Activated gamma-delta T cell treated with Interleukin-2 at 50 U/mL for 16 hours (primary cell): ENCODE results near the gene CBS.
"Not testable (repeated sequence)": the region's sequence is repeated elsewhere in the genome, so short reads cannot be mapped to it uniquely, and the experiment has no call there.

Experiments
- DNase-seq: peaks from one replicate; pipeline ENCODE4 v3.0.0-alpha.2; 2020

CBS gene

DNA sequence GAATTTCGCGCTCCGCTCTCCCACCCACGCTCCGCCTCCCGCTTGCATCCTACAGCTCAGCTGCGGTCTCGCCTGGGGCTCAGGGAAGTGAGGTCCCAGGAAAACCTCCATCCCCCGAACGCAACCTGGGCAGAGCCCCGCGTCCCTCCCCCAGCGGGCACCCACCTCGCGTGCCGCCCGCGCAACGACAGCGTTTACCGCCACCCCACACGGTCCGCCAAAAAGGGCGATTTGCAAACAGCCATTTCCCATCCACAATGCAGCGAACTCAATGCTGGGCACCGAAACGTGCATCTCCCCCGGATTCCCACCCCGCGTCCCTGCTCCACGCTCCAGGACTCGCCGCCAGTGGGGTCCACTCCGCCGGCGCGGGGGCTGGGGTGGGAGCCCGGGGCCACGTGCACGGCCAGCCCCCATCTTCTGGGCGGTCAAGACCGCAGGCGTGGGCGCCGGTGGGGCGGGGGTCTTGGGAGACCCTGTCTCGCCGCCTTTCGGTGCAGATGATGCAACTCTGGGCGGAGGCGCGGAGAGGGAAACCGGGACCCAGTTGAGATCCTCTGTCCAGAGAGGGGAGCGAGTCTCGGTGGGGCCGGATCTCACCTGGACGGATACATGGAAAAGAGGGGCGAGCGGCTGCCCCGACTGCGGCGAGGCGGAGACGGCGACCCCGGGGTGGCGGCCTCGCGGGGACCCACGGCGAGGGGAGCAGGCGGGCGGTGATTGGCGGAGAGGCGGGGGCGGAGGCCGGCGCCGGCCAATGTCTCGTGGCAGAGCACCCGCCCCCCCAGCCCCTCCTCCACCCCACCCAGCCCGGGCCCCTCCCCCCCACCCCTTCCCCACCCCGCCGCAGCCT is at the start of gene CBS:
CBS (minus strand) TSS at position 666 of the 853 bp plus-strand sequence. CDS start 3,642 bp downstream, outside the sequence.
- DNase-seq: not testable (repeated sequence)

DNA sequence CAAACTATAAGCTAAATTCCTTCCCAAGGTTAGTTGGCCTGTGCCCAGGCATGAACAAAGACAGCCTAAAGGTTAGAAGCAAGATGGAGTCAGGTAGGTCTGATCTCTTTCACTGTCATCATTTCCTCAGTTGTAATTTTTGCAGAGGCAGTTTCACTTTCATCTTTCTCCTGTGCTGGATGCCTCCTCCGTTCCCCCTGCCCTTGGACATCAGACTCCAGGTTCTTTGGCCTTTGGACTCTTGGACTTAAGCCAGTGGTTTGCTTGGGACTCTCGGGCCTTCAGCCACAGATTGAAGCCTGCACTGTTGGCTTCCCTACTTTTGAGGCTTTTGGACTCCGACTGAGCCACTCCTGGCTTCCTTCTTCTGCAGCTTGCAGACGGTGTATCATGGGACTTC is 40.3 kb upstream of the CBS start:
- not testable (repeated sequence) for DNase-seq

DNA sequence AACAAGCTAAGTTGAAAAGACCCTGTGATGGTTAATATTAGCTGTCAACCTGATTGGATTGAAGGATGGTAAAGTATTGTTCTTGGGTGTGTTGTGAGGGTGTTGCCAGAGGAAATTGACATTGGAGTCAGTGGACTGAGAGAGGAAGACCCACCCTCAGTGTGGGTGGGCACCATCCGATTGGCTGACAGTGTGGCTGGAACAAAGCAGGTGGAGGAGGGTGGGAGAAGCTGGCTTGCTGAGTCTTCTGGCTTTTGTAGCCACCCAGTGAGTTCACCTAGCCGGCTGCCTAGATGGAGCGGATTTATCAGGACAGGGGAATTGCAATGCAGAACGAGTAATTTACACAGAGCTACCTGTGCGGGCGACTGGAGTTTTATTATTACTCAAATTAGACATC is 38.8 kb upstream of the CBS start:
- not testable (repeated sequence) for DNase-seq

DNA sequence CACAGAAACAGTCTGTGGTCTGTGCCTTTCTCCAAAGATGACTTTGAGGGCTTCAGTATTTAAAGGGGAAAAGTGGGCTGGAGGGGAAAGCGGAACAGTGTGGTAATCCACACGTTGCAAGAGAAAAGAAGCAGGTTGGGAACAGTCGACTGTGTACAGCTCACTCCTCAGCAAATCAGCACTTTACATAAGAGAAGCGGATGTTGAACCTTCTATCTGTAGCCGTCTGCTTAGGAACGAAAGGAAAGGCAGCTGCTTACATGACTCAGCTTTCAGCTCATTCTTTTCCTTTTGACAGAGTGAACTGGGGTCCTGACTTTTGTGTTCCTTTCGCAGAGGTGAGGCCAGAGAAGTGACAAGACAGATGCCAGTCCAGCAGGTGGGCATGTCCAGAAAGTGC is 33.4 kb upstream of the CBS start:
- DNase-seq: not testable (repeated sequence)

DNA sequence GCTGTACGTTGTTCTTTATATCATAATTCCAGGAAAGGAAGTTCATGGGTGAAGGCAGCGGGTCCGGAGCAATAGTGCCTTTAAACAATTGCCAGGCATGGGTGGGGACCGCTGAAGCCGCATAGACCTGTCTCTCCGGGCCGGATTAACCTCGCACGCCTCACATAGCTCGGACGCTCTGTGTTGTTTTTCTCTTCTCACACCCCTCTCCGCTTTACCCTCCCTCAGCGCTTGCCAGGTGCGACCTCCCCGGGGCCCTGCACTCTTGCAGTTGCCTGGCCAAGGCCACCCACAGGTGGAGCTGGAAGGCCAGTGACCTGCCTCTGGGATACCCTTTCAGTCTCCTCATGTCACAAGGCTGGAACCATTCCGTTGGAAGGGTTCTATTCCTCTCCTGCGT is 32.5 kb upstream of the CBS start:
- not testable (repeated sequence) for DNase-seq

DNA sequence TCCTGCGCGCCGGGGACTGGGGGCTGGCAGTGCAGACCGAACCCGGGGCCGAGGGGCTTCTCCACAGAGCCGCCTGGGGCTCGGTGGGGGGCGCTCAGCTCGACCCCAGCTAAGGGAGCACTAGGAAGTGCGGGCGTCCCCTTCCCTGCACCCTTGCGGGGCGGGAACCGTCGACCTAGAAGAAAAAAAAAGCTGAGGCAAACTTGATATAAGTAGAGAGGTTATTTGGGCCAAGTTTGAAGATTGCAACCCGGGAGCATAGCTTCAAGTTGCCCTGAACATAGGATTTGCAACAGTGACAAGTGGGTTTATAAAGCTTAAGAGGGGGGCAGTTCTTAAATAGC is 32.1 kb upstream of the CBS start:
- not testable (repeated sequence) for DNase-seq

DNA sequence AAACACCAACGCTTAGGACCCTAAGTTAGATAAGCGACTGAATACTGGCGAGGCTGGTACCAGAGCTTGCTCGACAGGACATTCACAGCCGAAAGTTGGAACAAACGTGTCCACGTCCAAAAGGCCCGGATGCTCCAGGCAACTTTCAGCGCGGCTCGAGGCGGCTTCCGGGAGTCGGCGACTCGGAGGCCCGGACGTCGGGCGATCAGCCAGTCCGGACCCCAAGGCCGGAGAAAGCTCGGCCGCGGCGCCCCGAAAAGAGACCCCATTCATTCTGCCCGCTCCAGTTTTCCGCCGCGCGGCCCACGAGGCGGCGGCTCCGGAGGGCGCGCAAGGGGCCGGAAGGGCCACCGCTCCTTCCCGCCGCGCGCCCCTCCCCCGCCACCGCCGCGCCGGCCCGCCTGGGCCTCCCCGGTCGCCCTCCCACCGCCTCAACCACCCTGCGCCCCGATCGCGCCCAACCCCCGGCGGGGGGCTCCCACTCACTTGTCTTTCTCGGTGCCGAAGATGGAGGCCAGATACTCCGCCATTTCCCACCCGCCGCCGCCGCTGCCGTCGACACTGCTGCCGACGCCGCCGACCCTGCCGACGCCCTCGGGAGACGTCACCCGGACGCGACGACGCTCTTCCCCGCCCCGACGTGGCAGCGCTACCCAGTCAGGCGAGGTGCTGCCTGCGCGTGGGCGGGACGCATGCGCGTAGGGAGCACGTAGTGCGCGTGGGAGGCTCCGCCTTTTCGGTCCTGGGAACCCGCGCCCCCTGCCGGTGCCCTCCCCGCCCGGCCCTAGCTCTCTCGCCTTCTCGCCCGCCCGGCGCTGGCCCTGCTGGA is 31.5 kb upstream of the CBS start, which contains the start of gene U2AF1:
U2AF1 (minus strand) TSS at position 606 of the 829 bp plus-strand sequence; CDS start at position 530, 76 bp downstream.
- not testable (repeated sequence) for DNase-seq

DNA sequence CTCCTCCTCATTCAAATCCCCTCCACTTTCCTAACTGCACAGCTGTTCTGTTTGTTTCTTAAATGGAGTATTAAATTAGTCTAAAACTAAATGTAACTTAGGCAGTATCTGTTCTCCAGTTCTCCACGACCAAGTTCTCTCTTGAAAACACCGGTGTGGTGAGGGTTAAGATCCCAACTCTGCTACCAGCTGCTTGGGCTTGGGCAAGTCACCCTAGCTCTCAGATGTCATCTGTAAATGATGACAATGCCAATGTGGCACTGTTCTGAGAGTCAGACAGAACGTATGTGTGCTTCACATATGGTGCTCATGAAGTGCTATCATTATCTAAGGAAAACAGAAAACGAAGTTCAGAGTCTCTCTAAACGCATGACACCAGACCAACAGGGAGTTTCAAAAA is 29.0 kb upstream of the CBS start:
- not testable (repeated sequence) for DNase-seq

DNA sequence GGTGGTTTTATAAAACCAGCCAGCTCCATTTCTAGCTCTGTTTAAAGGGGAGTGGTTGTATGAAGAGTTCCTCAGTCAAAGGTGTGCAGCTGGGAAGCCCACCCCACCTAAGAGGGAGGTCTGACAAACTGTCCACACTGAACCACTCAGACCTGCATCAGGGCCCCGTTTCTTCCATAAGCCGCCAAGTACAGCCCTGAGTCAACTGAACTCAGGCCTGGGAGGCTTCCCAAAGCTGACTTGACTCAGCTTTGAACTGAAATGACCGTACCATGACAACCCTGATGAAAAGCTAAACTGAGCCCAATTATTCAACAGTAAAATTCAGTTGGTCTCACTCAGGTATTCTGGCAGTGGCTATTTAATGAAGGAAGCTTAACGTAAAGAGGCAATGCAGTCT is 26.6 kb upstream of the CBS start:
- DNase-seq: not testable (repeated sequence)

DNA sequence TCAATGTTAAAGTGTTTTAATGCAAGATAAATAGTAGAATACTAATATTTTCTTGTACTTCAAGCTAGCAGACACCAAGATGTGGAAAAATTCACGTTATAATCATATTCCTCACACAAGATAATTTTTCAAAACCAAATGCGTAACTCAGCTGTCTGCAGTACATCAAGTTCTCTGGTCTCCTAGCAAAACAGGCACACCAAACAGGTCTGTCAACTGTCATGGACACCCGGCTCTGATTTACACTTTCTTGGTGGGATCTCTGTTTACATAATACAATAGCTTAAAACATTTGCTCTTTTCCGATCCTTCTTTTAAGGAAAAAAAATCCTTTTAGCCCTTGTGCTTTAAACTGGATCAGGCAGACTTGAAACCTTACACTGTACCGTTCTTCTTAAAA is 26.0 kb upstream of the CBS start:
- DNase-seq: not testable (repeated sequence)

DNA sequence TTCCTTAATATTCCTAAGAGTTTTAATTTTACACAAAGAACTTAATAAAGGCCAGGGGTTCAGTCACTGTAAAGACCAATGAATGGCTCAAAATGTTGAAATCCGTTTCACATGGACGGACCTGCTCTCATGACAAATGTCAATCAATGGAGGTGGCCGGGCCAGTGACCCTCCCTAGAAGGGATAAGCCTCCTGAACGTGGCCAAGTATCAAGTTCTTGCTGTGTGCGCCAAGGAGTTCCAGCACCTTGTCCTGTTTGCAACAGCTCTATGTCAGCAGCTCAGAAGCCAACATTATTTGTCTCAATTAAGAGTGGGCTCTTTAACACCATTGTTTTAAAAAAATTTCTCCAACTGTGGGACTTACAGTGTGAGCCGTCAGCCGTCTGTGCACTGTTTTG is 25.4 kb upstream of the CBS start:
- not testable (repeated sequence) for DNase-seq

DNA sequence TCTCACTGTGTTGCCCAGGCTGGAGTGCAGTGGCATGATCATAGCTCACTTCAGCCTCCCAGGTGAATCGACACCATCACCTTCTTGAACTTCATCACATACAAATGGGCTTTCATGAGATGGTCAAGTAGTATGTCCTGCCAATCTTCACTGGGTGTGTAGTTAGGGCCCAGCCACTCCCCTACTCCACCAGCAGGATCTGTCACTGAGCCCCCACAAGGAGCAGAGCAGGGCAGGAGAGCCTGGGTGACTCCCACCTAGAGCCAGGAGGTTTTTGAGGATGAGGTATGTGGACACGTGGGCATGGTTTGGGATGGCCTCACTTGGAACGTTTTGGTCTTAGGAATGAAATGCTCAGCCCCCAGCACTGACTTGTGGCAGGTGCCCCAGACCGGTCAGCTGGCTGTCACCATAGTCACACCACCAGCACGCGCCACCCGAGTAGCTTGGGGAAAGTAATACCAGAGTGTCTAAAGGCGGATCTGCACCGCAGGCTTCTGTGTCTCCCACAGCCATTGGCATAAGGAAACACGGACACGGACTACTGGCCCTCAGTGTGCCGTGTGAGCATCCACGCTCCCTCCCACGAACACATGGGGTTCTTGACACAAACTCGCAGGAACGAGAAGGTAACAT is 16.5 kb upstream of the CBS start:
- not testable (repeated sequence) for DNase-seq

DNA sequence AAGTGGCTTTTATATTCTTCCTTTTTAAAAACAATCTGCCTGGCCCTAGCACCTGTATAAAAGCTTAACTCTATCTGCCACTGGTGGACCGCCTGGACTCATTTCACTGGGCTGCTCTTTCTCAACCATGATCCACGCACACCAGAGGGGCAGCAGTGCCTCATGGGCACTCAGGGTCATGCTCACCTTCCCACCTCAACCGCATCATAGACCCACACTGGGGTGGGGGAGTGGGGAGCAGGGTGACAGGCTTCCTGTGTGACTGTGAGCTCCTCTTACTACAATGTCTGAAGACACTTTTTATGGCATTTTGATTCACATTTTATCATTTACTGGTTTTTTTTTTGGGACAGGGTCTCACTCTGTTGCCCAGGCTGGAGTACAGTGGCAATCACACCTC is 15.3 kb upstream of the CBS start:
- not testable (repeated sequence) for DNase-seq

DNA sequence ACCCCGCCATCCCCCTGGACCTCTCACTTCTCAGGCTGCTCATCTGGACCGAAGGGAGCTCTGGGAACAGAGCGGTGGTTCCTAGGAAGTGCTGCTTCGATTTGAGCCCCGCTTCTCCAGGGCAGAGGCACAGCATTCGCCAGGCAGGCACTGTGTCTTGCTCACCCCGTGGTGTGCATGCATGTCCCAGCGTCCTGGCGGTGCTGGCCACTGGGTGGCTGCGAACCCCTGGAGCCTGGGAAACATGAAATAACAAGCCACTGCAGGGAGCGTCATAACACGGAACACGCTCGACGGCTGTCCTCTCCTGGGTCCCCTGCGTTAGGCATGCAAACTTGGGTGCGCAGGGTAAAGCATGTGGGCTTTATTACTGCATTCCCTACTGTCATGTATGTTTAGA is 13.8 kb upstream of the CBS start:
- DNase-seq: not testable (repeated sequence)

DNA sequence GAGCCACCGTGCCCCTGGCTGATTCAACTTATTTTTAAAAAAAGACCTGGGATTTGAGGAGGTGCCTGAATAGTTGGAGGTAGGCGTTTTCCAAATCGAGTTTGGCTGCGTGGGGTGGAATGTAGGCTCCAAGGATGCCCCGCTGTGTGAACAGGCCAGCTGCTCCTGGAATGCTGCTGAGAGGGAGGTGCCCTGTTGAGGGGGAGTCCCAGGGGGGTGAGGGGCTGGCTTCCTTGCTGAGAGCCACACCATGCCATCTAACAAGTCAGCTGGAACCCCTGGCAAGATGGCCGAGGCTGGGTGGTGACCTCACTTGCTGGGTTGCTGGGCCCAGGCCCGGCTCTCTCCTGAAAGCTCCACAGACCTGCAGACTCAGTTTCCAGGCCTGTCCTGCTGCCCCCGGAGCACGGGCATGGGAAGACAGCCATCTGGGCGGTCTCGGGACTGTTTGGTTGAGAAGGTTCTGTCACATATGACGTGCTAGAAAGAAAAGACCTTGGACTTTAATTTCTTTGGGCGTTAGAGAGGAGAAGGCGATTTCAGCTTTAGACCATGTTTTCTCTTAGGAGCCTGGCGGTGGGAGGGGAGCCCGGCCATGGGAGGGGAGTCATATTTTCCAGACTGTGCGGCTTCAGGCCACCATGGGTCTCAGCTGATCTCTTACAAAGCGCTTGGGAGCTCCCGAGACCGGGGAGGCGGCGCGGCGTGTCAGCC is 7.1 kb upstream of the CBS start:
- DNase-seq: not testable (repeated sequence)

DNA sequence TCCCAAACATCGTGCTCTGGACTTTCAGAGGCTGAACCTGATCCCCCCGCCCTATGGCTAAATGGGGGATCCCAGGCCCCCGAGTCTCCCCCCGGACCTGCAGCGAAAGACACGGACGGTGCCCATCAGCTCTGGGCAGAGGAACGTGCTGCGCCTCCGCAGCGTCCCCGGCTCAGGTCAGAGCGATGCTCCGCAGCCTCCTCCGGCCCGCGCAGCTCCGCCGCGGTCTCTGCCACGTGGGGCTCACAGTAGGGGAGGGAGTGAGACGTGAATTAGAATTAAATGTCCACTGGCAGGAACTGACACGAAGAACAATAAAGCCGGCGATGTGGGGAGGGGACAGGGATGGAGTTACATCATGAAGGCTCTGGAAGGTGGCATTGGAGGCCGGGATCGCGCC is 1.0 kb upstream of the CBS start:
- DNase-seq: not testable (repeated sequence)

DNA sequence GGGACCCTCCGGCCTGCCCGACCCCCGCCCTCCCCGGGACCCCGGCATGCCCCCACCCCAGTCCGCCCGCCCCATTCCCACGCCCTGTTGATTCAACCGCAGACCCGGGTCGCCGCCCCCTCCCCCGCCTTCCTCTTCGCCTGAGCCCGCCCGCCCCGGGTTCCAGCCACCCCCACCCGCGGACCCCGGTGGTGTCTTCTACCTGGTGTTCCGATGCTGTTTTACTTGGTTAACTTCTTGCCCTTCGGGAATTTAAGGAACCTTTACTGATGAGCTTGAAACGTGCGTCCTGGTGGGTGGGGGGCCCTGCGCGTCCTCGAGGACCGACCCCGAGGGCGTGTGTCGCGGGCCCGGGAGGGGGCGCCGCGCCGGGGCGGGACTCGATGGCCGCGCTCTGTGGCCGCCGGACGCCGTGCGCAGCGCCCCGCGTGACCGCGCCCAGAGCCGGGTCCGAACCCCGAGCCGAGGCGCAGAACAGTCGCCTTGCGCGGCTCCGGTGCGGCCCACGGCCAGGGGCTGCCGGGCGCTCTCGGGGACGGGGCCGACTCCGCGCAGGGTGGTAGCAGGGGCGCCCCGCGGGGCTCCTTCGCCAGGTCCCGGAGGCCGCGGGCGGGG is 495 bp upstream of the CBS start:
- not testable (repeated sequence) for DNase-seq

DNA sequence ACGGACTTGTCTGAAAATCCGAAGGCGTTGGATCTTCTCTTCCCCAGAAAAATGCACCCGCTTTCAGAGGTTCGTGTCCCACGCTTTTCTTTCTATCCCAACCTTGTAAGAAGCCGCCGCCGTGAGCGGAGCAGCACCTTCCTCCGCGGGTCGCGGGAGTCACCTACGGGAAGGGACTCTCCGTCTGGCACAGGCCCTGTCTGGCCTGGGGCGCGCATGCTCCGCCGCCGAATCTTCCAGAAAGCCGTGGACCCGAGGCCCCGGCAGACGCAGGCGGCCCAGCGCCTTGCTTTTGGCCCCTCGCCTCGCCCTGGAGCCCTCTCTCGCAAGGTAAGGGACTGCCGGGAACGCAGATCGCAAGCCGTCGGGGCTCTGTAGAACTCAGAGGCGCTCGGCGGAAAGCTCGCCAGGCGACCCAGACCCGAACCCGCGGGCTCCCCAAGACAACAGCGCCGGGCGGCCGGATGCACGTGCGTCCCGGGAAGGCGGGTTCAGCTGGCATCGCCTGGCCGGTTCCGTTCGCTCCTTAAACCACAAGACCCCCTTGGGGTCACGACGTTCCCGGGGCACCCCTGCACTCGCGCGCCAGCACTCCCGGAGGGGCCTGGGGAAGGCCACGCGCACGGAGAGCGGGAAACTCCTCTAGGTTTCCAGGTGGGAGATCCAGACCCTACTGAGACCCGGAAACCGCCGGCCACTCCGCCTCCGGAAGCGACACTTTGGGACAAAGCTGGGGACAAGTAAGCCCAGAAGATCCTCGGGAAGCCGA is 1.1 kb downstream of the CBS start:
- not testable (repeated sequence) for DNase-seq

DNA sequence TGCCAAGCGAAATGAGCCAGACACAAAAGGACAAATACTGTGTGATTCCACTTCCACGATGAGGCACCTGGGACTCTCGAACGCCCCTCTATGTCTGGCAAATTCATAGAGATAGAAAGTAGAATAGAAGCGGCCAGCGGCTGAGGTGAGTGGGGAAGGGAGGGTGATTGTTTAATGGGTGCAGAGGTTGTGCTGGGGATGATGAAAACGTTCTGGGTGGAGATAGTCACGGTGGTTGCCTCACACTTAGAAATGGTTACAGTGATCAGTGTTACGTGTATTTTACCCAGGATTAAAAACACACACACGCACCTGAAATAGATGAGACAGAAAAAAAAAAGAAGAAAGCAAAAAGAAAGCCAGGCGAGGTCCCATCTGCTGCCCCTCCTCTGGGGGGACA is 2.9 kb downstream of the CBS start:
- not testable (repeated sequence) for DNase-seq

DNA sequence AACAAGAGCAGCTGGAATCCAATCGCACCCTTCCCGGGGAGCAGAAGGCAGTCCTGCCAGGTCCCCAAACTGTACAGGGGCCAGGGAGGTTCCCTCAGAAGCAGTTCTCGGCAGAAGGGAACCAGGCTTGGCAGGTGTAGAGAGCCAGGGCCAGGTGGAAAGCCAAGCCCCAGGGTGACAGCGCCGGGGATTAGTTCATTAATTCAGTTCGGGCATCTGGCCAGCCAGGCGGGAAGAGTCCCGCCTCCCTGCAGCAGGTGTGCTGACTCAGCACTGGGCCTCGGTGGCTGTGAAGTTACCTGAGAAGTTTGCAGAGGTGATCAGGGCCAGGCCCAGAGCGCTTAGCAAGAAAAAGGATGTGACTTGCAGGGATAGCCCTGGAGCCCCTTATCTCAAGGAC is 6.0 kb downstream of the CBS start:
- DNase-seq: not testable (repeated sequence)

DNA sequence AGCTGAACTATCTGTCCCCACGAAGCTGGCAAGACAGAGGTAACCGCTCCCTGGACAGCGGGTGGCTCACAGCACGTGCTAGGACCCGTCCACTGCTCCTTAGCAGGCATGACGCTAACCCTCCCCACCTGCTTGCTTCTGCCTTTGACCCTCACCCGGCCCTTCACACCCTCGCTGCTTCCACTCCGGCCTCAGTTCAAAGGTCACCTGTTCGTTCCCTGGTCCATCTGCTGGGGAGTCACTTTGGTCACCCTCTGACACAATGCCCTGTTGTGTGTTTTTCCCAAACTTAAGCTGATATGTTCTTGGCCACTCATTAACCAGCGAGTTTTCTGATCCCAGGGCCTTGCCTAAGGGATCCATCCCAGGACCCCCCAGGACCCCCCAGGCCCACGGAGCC is 7.6 kb downstream of the CBS start:
- not testable (repeated sequence) for DNase-seq
